ENCODE measurements around the gene FGD5.
A peak's percentile ranks its signal among the peaks of the same experiment; 100 is the strongest.

FGD5 gene

DNA sequence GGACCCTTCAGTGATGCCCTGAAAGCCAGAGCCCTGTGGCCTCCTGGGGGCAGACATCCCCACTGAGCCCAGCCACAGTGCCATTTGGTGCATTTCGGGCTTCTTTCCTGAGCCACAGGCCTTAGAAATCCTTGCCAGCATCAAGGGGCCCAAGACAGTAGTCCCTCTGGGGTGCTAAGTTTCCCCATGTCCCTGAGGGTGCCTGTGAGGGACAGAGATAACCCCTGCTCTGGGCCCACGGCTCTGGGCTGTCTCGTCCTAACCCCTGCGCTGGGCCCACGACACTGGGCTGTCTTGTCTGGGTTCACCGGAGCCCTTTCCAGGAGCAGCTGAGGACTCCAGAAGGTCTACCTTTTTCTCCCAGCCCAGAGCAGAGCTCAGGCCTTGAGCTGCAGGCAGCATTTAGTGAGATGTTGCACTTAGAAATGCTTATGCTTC is 45.1 kb upstream of the FGD5 start:
- no peak overlapping the region for H3K4me3 ChIP-seq (replicated peaks in 1 of 2; ENCODE audit: low read depth in 2 of 2, low read length in 2 of 2)
- no peak for DNase-seq (ENCODE audit: low read depth in 2 of 2)

DNA sequence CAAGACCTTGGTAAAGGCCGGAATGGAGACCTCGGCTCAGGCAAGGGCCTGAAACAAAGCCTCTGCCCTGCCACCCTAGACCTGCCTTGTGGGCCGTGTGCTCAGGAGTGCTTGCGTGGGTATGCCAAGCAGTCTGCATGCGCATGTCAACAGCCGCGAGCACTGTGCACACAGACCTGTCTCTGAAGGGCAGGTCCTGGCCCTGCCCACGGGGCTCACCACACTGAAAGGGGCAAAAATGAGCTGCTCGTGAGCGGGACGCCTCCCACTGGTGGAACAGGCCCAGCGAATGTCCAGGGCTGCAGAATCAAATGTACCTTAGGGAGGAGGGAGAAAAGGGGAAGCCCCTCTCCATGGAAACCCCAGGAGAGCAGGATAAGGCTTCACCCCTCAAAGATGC is 44.3 kb upstream of the FGD5 start:
- DNase-seq (ENCODE audit: low read depth in 2 of 2), result no peak
- H3K4me3 ChIP-seq (replicated peaks in 1 of 2; ENCODE audit: low read depth in 2 of 2, low read length in 2 of 2), result no peak overlapping the region
- TF ChIP-seq, protein P1, sequence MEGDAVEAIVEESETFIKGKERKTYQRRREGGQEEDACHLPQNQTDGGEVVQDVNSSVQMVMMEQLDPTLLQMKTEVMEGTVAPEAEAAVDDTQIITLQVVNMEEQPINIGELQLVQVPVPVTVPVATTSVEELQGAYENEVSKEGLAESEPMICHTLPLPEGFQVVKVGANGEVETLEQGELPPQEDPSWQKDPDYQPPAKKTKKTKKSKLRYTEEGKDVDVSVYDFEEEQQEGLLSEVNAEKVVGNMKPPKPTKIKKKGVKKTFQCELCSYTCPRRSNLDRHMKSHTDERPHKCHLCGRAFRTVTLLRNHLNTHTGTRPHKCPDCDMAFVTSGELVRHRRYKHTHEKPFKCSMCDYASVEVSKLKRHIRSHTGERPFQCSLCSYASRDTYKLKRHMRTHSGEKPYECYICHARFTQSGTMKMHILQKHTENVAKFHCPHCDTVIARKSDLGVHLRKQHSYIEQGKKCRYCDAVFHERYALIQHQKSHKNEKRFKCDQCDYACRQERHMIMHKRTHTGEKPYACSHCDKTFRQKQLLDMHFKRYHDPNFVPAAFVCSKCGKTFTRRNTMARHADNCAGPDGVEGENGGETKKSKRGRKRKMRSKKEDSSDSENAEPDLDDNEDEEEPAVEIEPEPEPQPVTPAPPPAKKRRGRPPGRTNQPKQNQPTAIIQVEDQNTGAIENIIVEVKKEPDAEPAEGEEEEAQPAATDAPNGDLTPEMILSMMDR (IDR thresholded peaks at IDR 0.05; ENCODE audit: low read depth, low read length), result no peak

More for the DNA sequence above, 45.1 kb upstream of the FGD5 start:
- TF ChIP-seq, protein P1 (IDR thresholded peaks at IDR 0.05; ENCODE audit: low read depth, low read length), result no peak

DNA sequence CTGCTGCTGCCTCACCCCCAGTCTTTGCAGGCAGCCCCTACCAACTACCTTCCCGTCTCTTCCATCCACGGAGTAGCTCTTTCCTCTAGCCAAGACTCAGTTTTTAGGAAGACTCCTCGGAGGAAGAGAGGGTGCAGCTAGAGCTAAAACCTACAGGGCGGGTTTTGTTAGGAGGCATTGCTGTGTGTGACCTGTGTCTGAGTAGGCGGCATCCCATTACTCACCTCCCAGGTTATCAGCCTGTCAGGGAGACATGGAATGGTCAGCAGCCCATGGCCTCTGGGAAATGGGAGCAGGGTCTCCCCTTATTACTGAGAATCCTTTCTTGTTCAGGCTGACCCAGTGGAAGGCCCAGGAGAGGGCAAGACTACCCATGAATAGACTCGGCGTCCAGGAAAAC is 43.8 kb upstream of the FGD5 start:
- no peak for DNase-seq (ENCODE audit: low read depth in 2 of 2)
- TF ChIP-seq, protein P1 (IDR thresholded peaks at IDR 0.05; ENCODE audit: low read depth, low read length), result no peak
- H3K4me3 ChIP-seq (replicated peaks in 1 of 2; ENCODE audit: low read depth in 2 of 2, low read length in 2 of 2), result no peak overlapping the region

DNA sequence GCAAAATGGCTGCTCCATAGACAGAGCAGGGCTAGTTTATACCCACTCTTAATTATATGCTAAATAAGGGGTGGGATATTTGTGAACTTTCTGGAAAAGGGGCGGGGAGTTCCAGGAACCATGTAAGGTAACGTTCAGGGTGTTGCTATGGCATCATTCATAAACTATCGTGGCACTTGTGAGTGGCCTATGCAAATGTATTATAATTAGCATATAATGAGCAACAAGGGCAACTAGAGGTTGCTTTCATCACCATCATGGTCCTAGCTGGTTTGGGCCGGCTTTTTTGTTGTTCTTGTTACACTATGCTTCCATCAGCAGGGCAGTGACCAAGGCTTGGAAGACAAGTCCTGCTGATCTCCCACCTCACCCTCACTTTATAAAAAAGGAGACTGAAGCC is 43.2 kb upstream of the FGD5 start:
- no peak for DNase-seq (ENCODE audit: low read depth in 2 of 2)

DNA sequence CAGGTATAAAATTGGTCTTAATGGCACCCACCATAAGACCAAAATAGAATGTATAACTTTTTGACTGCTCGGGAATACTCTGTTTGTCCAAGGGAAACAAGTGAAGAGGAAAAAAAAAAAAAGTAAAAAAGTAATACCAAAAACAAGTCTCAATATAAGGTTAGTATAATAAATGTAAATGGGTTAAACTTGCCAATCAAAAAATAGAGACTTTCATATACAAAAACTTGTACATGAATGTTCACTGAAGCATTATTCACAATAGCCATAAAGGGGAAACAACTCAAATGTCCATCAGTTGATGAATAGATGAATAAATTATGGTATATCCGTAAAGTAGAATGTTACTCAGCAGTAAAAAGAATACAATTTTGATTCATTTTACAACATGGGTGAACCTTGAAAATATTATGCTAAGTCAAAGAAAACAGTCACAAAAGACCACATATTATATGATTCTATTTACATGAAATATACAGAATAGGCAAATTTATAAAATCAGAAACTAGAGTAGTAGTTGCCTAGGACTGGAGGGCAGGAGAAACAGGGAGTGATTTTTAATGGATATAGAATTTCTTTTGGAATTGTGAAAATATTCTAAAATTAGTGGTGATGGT is 39.6 kb upstream of the FGD5 start:
- no peak for DNase-seq (ENCODE audit: low read depth in 2 of 2)
- TF ChIP-seq, protein P1 (IDR thresholded peaks at IDR 0.05; ENCODE audit: low read depth, low read length), result no peak
- H3K4me3 ChIP-seq (replicated peaks in 1 of 2; ENCODE audit: low read depth in 2 of 2, low read length in 2 of 2), result no peak overlapping the region

More for the DNA sequence above, 43.2 kb upstream of the FGD5 start:
- H3K4me3 ChIP-seq (replicated peaks in 1 of 2; ENCODE audit: low read depth in 2 of 2, low read length in 2 of 2), result no peak overlapping the region
- TF ChIP-seq, protein P1 (IDR thresholded peaks at IDR 0.05; ENCODE audit: low read depth, low read length), result no peak

DNA sequence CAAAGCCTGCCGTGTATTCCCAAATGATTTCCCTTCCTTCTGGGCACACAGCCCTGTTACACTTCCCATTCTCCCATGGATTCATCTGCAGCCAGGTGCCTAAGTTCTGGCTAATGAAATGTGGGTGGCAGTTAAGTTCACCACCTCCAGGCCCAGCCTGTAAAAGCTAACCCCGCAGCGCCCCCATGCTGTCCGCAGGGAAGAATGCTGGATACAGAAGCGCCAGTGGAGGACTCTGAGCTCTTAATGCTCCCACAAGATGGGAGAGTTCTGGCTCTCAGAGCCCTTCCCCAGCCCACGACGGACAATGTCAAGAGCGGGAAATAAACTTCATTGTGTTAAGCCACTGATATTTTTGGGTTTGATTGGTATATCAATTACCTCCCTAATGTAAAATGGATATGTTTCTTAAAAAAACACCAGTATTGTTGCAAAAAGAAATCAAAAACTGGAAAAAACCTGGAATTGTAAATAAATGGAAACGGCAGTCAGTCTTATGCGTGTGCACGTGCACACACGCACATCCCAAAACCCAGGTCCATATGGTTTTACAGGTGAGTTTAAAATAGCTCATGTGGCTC is 37.7 kb upstream of the FGD5 start:
- peak; percentile 51 to 76 for DNase-seq (ENCODE audit: low read depth in 2 of 2)
- no peak overlapping the region for H3K4me3 ChIP-seq (replicated peaks in 1 of 2; ENCODE audit: low read depth in 2 of 2, low read length in 2 of 2)
- TF ChIP-seq, protein P1 (IDR thresholded peaks at IDR 0.05; ENCODE audit: low read depth, low read length), result peak; percentile 61
